HepG2 (cell line): ENCODE measurements around the gene RBPJ.

ENCODE experiments used
- BCLAF1 ChIP-seq: fragments of 450-650 bp; IDR thresholded peaks from 2 replicates; pipeline ENCODE4 v1.6.1; 2017; ENCODE audit warnings: mild to moderate bottlenecking
- EP300 ChIP-seq, 3 experiments: sonication (generic) in 1 of 3; formaldehyde crosslinking in 1 of 3; IDR thresholded peaks; 2 replicates each; pipeline versions ENCODE4 v1.5.1 to v1.6.1; 2011 to 2020; ENCODE audit warnings: low read depth in 2 of 3, low read length in 2 of 3, borderline replicate concordance in 1 of 3, improper control_type of control experiment in 1 of 3, mild to moderate bottlenecking in 1 of 3, missing genetic modification reagents in 1 of 3, moderate library complexity in 1 of 3
- HINFP ChIP-seq: sonication (generic); formaldehyde crosslinking; IDR thresholded peaks from 2 replicates; pipeline ENCODE4 v1.4.0; 2020; ENCODE audit warnings: low read depth, mild to moderate bottlenecking, missing genetic modification reagents
- MAFF ChIP-seq: IDR thresholded peaks from 2 replicates; pipeline ENCODE4 v1.6.1; 2011; ENCODE audit warnings: low read depth, low read length, improper control_type of control experiment
- NFE2 ChIP-seq: sonication (generic); formaldehyde crosslinking; IDR thresholded peaks from 2 replicates; pipeline ENCODE4 v1.4.0; 2020; ENCODE audit warnings: missing genetic modification reagents
- REST ChIP-seq, 2 experiments: IDR thresholded peaks; 2 replicates each; pipeline ENCODE4 v1.6.1; 2011 to 2012; ENCODE audit warnings: low read length in 2 of 2, borderline replicate concordance in 1 of 2, low read depth in 1 of 2, mild to moderate bottlenecking in 1 of 2, moderate library complexity in 1 of 2
- SIX4 ChIP-seq: sonication (generic); formaldehyde crosslinking; IDR thresholded peaks from 2 replicates; pipeline ENCODE4 v1.4.0; 2020; ENCODE audit warnings: missing genetic modification reagents
- ZNF766 ChIP-seq: sonication (generic); formaldehyde crosslinking; IDR thresholded peaks from 2 replicates; pipeline ENCODE4 v1.5.0; 2020; ENCODE audit warnings: missing genetic modification reagents, borderline replicate concordance

- TF ChIP-seq MAFF (no peak), EP300 (IDR thresholded peaks at IDR 0.05; ENCODE audit: low read depth in 2 of 2, low read length in 2 of 2) (no peak), EP300 (CRISPR knock-in tag; IDR thresholded peaks at IDR 0.05; ENCODE audit: borderline replicate concordance) (no peak), ZNF766 (CRISPR knock-in tag) (no peak), BCLAF1 (no peak), NFE2 (CRISPR knock-in tag) (no peak), REST (IDR thresholded peaks at IDR 0.05; ENCODE audit: borderline replicate concordance in 1 of 2, low read depth in 1 of 2, low read length in 2 of 2) (no peak), HINFP (CRISPR knock-in tag) (no peak), SIX4 (CRISPR knock-in tag) (no peak)
Observed at GRCh38 chr4:26424153-26424552, 103.3 kb downstream of the RBPJ start.
